H1 (cell line): ENCODE measurements around the gene SLC30A2. TPM values are rescaled to one million over a fixed set of nuclear protein-coding genes. Genes with fewer than 3 reads are reported as not detected.

Experiments
- CTCF ChIA-PET: fragments of 300-600 bp; sonication (Branson Sonifier 250); formaldehyde crosslinking; loops from one replicate; lab custom pipeline; 2021; ENCODE audit not compliant: partially characterized antibody; lab: Charles Lee
- POLR2A ChIA-PET: fragments of 300-600 bp; sonication (Branson Sonifier 250); formaldehyde crosslinking; loops from one replicate; lab custom pipeline; 2021; ENCODE audit warnings: inconsistent platforms; ENCODE audit not compliant: partially characterized antibody; lab: Charles Lee
- DNase-seq, 2 experiments: peaks; one replicate each; pipeline versions ENCODE4 v3.0.0 to v3.0.0-alpha.2; 2010 to 2022; ENCODE audit warnings: low spot score in 2 of 2, low read depth in 1 of 2, mixed read lengths in 1 of 2
- FAIRE-seq: peaks from 2 replicates; lab custom pipeline; 2011; peaks lifted over from hg19 to GRCh38; lab: Jason Lieb, UNC
- H2AFZ ChIP-seq: 2 replicates; pipeline ENCODE4 v1.8.1; 2012; ENCODE audit warnings: low read length, inconsistent platforms
- H2AK5ac ChIP-seq: 2 replicates; pipeline ENCODE4 v1.6.1; 2013; ENCODE audit warnings: low read depth, low read length
- H2BK120ac ChIP-seq: replicated peaks from 2 replicates; pipeline ENCODE3; 2013; ENCODE audit warnings: low read depth, low read length, inconsistent platforms
- H2BK12ac ChIP-seq: 2 replicates; pipeline ENCODE4 v1.6.1; 2013; ENCODE audit warnings: low read depth, low read length
- H2BK15ac ChIP-seq: 2 replicates; pipeline ENCODE4 v1.6.1; 2013; ENCODE audit warnings: low read length
- H2BK20ac ChIP-seq: 2 replicates; pipeline ENCODE4 v1.6.1; 2013; ENCODE audit warnings: low read length
- H2BK5ac ChIP-seq: 2 replicates; pipeline ENCODE4 v1.6.1; 2013; ENCODE audit warnings: low read depth, low read length
- H3K14ac ChIP-seq: 2 replicates; pipeline ENCODE4 v1.6.1; 2013; ENCODE audit warnings: inconsistent platforms; ENCODE audit not compliant: insufficient read length
- H3K18ac ChIP-seq: 2 replicates; pipeline ENCODE4 v1.6.1; 2013; ENCODE audit warnings: low read length; ENCODE audit errors: extremely low read depth
- H3K23ac ChIP-seq: 2 replicates; pipeline ENCODE4 v1.6.1; 2013; ENCODE audit warnings: inconsistent platforms; ENCODE audit not compliant: insufficient read length
- H3K23me2 ChIP-seq: 2 replicates; pipeline ENCODE4 v1.6.1; 2013; ENCODE audit warnings: low read depth, low read length
- H3K27ac ChIP-seq: 2 replicates; pipeline ENCODE4 v1.6.1; 2011; ENCODE audit warnings: low read depth, low read length, inconsistent platforms
- H3K27me3 ChIP-seq, 4 experiments: replicated peaks in 1 of 4; 1 replicate in 1 of 4; 2 replicates in 3 of 4; pipeline versions ENCODE4 v1.6.1 to v1.8.1; 2011 to 2013; ENCODE audit warnings: low read length in 3 of 4, mild to moderate bottlenecking in 3 of 4, inconsistent platforms in 2 of 4, mixed read lengths in 2 of 4, moderate library complexity in 1 of 4; ENCODE audit not compliant: control insufficient read depth in 3 of 4, insufficient read depth in 3 of 4; ENCODE audit errors: extremely low read depth in 1 of 4
- H3K36me3 ChIP-seq, 4 experiments: 2 replicates each; pipeline versions ENCODE4 v1.6.1 to v1.8.1; 2011 to 2013; ENCODE audit warnings: mild to moderate bottlenecking in 4 of 4, low read length in 3 of 4, moderate library complexity in 2 of 4, control low read depth in 1 of 4, inconsistent platforms in 1 of 4; ENCODE audit not compliant: insufficient read depth in 4 of 4, control insufficient read depth in 2 of 4
- H3K4ac ChIP-seq: replicated peaks from 2 replicates; pipeline ENCODE3; 2013; ENCODE audit warnings: low read length, low read depth, mixed read lengths, inconsistent platforms; ENCODE audit not compliant: insufficient read length
- H3K4me1 ChIP-seq, 4 experiments: replicated peaks in 1 of 4; 1 replicate in 1 of 4; 2 replicates in 3 of 4; pipeline versions ENCODE4 v1.6.1 to v1.8.1; 2011 to 2013; ENCODE audit warnings: low read length in 3 of 4, inconsistent platforms in 2 of 4, mixed read lengths in 1 of 4; ENCODE audit not compliant: insufficient read depth in 4 of 4, control insufficient read depth in 3 of 4
- H3K4me2 ChIP-seq, 2 experiments: 2 replicates each; pipeline versions ENCODE4 v1.6.1 to v1.8.1; 2011 to 2013; ENCODE audit warnings: low read depth in 2 of 2, low read length in 2 of 2, control low read depth in 1 of 2, inconsistent platforms in 1 of 2, mild to moderate bottlenecking in 1 of 2; ENCODE audit not compliant: insufficient read depth in 1 of 2
- H3K4me3 ChIP-seq, 4 experiments: fragments of 200-600, 300-600 bp in 1 of 4; sonication (generic), shearing (Covaris generic), sonication (Bioruptor Twin) in 1 of 4; 2 replicates each; pipeline versions ENCODE4 v1.5.1 to v1.8.1; 2011 to 2016; ENCODE audit warnings: low read length in 4 of 4, low read depth in 3 of 4, control low read depth in 2 of 4, inconsistent platforms in 2 of 4, mild to moderate bottlenecking in 2 of 4, mixed read lengths in 1 of 4, moderate library complexity in 1 of 4; ENCODE audit not compliant: insufficient read depth in 2 of 4; ENCODE audit errors: extremely low read depth in 1 of 4
- H3K56ac ChIP-seq: replicated peaks from 2 replicates; pipeline ENCODE3; 2013; ENCODE audit warnings: low read depth, mild to moderate bottlenecking, mixed read lengths, low read length, inconsistent platforms; ENCODE audit not compliant: insufficient read length
- H3K79me1 ChIP-seq: 2 replicates; pipeline ENCODE4 v1.6.1; 2013; ENCODE audit warnings: low read depth, low read length, control low read depth
- H3K79me2 ChIP-seq, 2 experiments: 2 replicates each; pipeline versions ENCODE4 v1.6.1 to v1.8.1; 2012 to 2013; ENCODE audit warnings: low read length in 2 of 2, mild to moderate bottlenecking in 2 of 2, inconsistent platforms in 1 of 2; ENCODE audit not compliant: insufficient read depth in 2 of 2, control insufficient read depth in 1 of 2
- H3K9ac ChIP-seq, 4 experiments: replicated peaks in 1 of 4; 1 replicate in 1 of 4; 2 replicates in 3 of 4; pipeline versions ENCODE4 v1.6.1 to v1.8.1; 2011 to 2013; ENCODE audit warnings: low read depth in 3 of 4, low read length in 3 of 4, control low read depth in 2 of 4, mild to moderate bottlenecking in 2 of 4, moderate library complexity in 2 of 4, inconsistent platforms in 1 of 4; ENCODE audit errors: extremely low read depth in 1 of 4
- H3K9me3 ChIP-seq, 2 experiments: 2 replicates each; pipeline versions ENCODE4 v1.6.1 to v1.8.1; 2012 to 2013; ENCODE audit warnings: mild to moderate bottlenecking in 2 of 2, moderate library complexity in 2 of 2, control low read depth in 1 of 2, inconsistent platforms in 1 of 2, low read depth in 1 of 2, low read length in 1 of 2, mixed read lengths in 1 of 2; ENCODE audit not compliant: insufficient read depth in 2 of 2
- H4K20me1 ChIP-seq, 2 experiments: replicated peaks in 1 of 2; 2 replicates each; pipeline versions ENCODE3 to v1.8.1; 2011 to 2013; ENCODE audit warnings: inconsistent platforms in 2 of 2, low read length in 2 of 2, mild to moderate bottlenecking in 1 of 2; ENCODE audit not compliant: insufficient read depth in 2 of 2, control insufficient read depth in 1 of 2
- H4K5ac ChIP-seq: 2 replicates; pipeline ENCODE4 v1.6.1; 2013; ENCODE audit warnings: low read length, low read depth, mixed read lengths, inconsistent platforms; ENCODE audit not compliant: insufficient read length
- H4K8ac ChIP-seq: 2 replicates; pipeline ENCODE4 v1.8.0; 2013; ENCODE audit warnings: mild to moderate bottlenecking, moderate library complexity, low read length, inconsistent platforms; ENCODE audit not compliant: insufficient read depth; ENCODE audit errors: extremely low read depth
- H4K91ac ChIP-seq: replicated peaks from 2 replicates; pipeline ENCODE3; 2013; ENCODE audit warnings: low read length, mixed read lengths, inconsistent platforms; ENCODE audit not compliant: insufficient read length
- CTCF ChIP-seq, 3 experiments: IDR thresholded peaks; 1 replicate in 2 of 3; 2 replicates in 1 of 3; pipeline versions ENCODE4 v1.5.1 to v1.6.1; 2011; ENCODE audit warnings: low read length in 3 of 3, mild to moderate bottlenecking in 3 of 3, inconsistent platforms in 2 of 3, low read depth in 1 of 3, moderate library complexity in 1 of 3; ENCODE audit not compliant: insufficient read depth in 1 of 3; ENCODE audit errors: control extremely low read depth in 1 of 3
- EZH2 ChIP-seq: fragments of 200-600 bp; sonication (generic); IDR thresholded peaks from 2 replicates; pipeline ENCODE4 v1.7.1; 2012; ENCODE audit warnings: low read depth, mild to moderate bottlenecking, moderate library complexity, low read length, inconsistent platforms; ENCODE audit not compliant: severe bottlenecking
- JUND ChIP-seq: IDR thresholded peaks from 2 replicates; pipeline ENCODE4 v1.6.1; 2011; ENCODE audit warnings: mild to moderate bottlenecking, improper control_type of control experiment, low read length
- KDM4A ChIP-seq: IDR thresholded peaks from one replicate; pipeline ENCODE4 v1.7.1; 2012; ENCODE audit warnings: low read depth, mild to moderate bottlenecking, moderate library complexity, low read length, inconsistent platforms; ENCODE audit not compliant: severe bottlenecking
- MAX ChIP-seq: IDR thresholded peaks from 2 replicates; pipeline ENCODE4 v1.6.1; 2012; ENCODE audit warnings: inconsistent platforms
- SUZ12 ChIP-seq: fragments of 200-600 bp; sonication (generic); IDR thresholded peaks from 2 replicates; pipeline ENCODE4 v1.6.1; 2012; ENCODE audit warnings: mild to moderate bottlenecking, inconsistent platforms, low read length, moderate library complexity, mixed read lengths
- WGBS, 2 experiments: shearing (Covaris generic) in 1 of 2; methylation state at CpG; one replicate each; pipeline versions ENCODE4 v1.1.6 to v1.1.7; 2013 to 2015; ENCODE audit warnings: low lambda C conversion rate in 2 of 2, mixed read lengths in 2 of 2, inconsistent platforms in 1 of 2, low coverage in 1 of 2, missing lambda C conversion rate in 1 of 2; ENCODE audit not compliant: insufficient replicate concordance in 2 of 2, insufficient coverage in 1 of 2, insufficient read length in 1 of 2; ENCODE audit errors: extremely low coverage in 1 of 2, missing lambda C conversion rate in 1 of 2; 5-methylcytosine and 5-hydroxymethylcytosine counted together
- polyA plus RNA-seq, 7 experiments: library from polyadenylated mRNA; depleted of rRNA in 3 of 7; stranded (reverse) in 5 of 7; unstranded in 2 of 7; fragments of >200 nt in 5 of 7; fragments of 200-250 nt in 2 of 7; gene quantifications; 1 replicate in 5 of 7; 2 replicates in 1 of 7; 4 replicates in 1 of 7; pipeline versions ENCODE4 v1.2.1 to v1.2.3, GENCODE V29; 2011 to 2013; ENCODE audit warnings: missing spikeins in 2 of 7, mixed read lengths in 2 of 7
- total RNA-seq: library from RNA; stranded (reverse); fragmentation: NEBNext Ultra II Directional; extraction: Animal tissue kit (Norgen Biotek cat#: 25700); gene quantifications from 2 replicates; pipeline ENCODE4 v1.2.1, GENCODE V29; 2021

The SLC30A2 gene
- total and polyA plus RNA-seq, 2 of the 8 experiments (the other 6 are each of a cell fraction or from before 2014, with no cell fraction given) = 0.19 to 0.76 TPM

- Histone ChIP-seq H3K36me3 (no peaks in the 10 kb centered on the region; a peak in 1 of 8 replicates), H3K4ac (no peak overlapping the region), H3K4me2 (peak overlapping the region; percentile 52 to 72), H4K8ac (no peak overlapping the region; the same call in 1 of the 2 replicates), H4K91ac (no peak overlapping the region), H2AK5ac (no peak overlapping the region), H3K56ac (no peak overlapping the region), H4K20me1 (peaks cover 2% of the 10 kb centered on the region in 2 experiments), H3K9ac (peak overlapping the region in 1 of 4 experiments; percentile 8; a peak in 1 of 7 replicates), H3K9me3 (no peaks in the 10 kb centered on the region), H3K27me3 (peaks cover 31 to 72% (median 60%) of the 10 kb centered on the region in 4 experiments), H3K79me1 (no peaks in the 10 kb centered on the region), H2AFZ (peak overlapping the region; percentile 36; the same call in 1 of the 2 replicates), H3K4me3 (peak overlapping the region; percentile 4 to 67 (median 30)), H2BK5ac (no peak overlapping the region), H2BK120ac (no peak overlapping the region), H2BK15ac (peak overlapping the region; percentile 72; the same call in 1 of the 2 replicates), H2BK12ac (no peak overlapping the region), H3K14ac (no peak overlapping the region), H3K4me1 (peaks cover 0 to 8% (median 5%) of the 10 kb centered on the region in 4 experiments; a peak in 3 of 7 replicates), H3K18ac (no peak overlapping the region; the same call in 1 of the 2 replicates), H2BK20ac (no peak overlapping the region), H3K79me2 (no peaks in the 10 kb centered on the region), H3K23me2 (peaks cover 10% of the 10 kb centered on the region; the same call in 1 of the 2 replicates), H3K23ac (no peak overlapping the region), H4K5ac (no peak overlapping the region), H3K27ac (no peak overlapping the region)
- POLR2A ChIA-PET = interaction anchor here (0.5 to 3.1 kb wide), 4 partner anchors 8 to 232 kb away, joined by 3 to 11 read pairs (median 8); no protein-coding TSS in a partner anchor
- CTCF ChIA-PET = interaction anchor here (0.8 to 5.6 kb wide), 6 partner anchors 11 to 150 kb away, joined by 3 to 44 read pairs (median 4); partner anchors contain the start of genes C1orf232 and ZNF593
- FAIRE-seq (no peak), DNase-seq (peak in 1 of 2 experiments; percentile 57)
- 11% methylated on average over 42 of the region's 57 CpGs; no CpG with 5 or more reads in 1 of the 2 experiments for WGBS, 2 experiments
- TF ChIP-seq SUZ12 (peak; percentile 54; the same call in 1 of the 2 replicates), EZH2 (peak; percentile 90), MAX (no peak), CTCF (IDR thresholded peaks at IDR 0.05; ENCODE audit: control extremely low read depth in 1 of 3, insufficient read depth in 1 of 3, low read depth in 1 of 3, low read length in 3 of 3) (no peak), JUND (no peak), KDM4A (peak; percentile 94)
Measured at GRCh38 chr1:26046246-26047095, 553 bp upstream of the SLC30A2 start.
